Effector memory CD4-positive, alpha-beta T cell (primary cell): ENCODE measurements around the gene NFAT5.
"Not testable (repeated sequence)": the region's sequence is repeated elsewhere in the genome, so short reads cannot be mapped to it uniquely, and the experiment has no call there.

ENCODE experiments used
- DNase-seq, 3 donors: peaks; one replicate each; pipeline ENCODE4 v3.0.0-alpha.2; 2020
- H3K27ac ChIP-seq: 2 replicates; pipeline ENCODE4 v1.7.0; 2013; ENCODE audit warnings: mild to moderate bottlenecking, low read length, moderate library complexity; ENCODE audit not compliant: insufficient read depth, poor library complexity, severe bottlenecking
- H3K27me3 ChIP-seq: replicated peaks from 2 replicates; pipeline ENCODE4 v1.7.0; 2013; ENCODE audit warnings: mild to moderate bottlenecking, low read length; ENCODE audit not compliant: insufficient read depth, control insufficient read depth, poor library complexity, severe bottlenecking
- H3K36me3 ChIP-seq: 2 replicates; pipeline ENCODE4 v1.7.0; 2013; ENCODE audit warnings: mild to moderate bottlenecking, low read length, moderate library complexity; ENCODE audit not compliant: control insufficient read depth, insufficient read depth
- H3K4me1 ChIP-seq: 2 replicates; pipeline ENCODE4 v1.7.0; 2013; ENCODE audit warnings: low read length, mild to moderate bottlenecking; ENCODE audit not compliant: control insufficient read depth, insufficient read depth, poor library complexity, severe bottlenecking
- H3K4me3 ChIP-seq: 2 replicates; pipeline ENCODE4 v1.7.0; 2013; ENCODE audit warnings: low read length, low read depth, mild to moderate bottlenecking; ENCODE audit not compliant: insufficient read depth, poor library complexity, severe bottlenecking
- H3K9me3 ChIP-seq: 2 replicates; pipeline ENCODE4 v1.7.0; 2013; ENCODE audit warnings: mild to moderate bottlenecking, low read length, moderate library complexity; ENCODE audit not compliant: control insufficient read depth

The NFAT5 gene

DNA sequence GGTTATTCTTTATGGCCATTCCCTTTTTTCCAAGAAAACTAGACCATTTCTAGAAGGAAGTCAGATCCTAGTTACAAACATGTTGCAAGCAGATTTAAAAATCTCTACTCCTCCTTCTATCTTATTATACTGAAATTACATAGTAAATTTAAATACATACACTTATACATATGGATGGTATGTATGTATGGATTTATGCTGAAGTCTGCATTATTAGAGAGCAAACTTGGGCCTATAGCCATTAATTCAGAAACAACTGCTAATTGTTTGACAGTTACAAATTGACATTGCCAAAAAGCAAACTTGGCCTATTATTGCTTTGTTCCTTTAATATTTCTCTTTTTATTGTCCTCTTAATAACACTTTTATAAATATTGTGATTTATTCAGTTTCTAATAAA lies 67.1 kb downstream of the NFAT5 start:
- DNase-seq = no peak
- Histone ChIP-seq H3K4me1 (no peaks in the 10 kb centered on the region), H3K9me3 (no peaks in the 10 kb centered on the region), H3K4me3 (no peak overlapping the region), H3K27me3 (no peaks in the 10 kb centered on the region), H3K27ac (no peak overlapping the region), H3K36me3 (peaks cover 16% of the 10 kb centered on the region)

DNA sequence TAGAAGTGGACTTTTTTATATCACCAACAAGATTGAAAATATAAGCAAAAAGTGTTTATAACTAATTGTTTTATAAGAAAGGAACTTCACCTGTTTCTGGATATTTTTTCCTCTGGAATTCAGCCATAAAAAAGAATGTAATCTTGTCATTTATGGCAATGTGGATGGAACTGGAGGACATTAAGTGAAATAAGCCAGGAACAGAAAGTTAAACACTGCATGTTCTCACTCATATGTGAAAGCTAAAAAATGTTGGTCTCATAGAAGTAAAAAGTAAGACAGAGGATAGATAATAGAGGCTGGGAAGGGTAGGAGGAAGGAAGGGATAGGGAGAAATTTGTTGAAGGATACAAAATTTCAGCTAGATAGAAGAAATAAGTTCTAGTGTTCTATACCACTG lies 67.6 kb downstream of the NFAT5 start:
- no peak for DNase-seq
- no peak overlapping the region for H3K4me3 ChIP-seq
- no peaks in the 10 kb centered on the region for H3K27me3 ChIP-seq
- H3K4me1 ChIP-seq = no peaks in the 10 kb centered on the region
- H3K27ac ChIP-seq = no peak overlapping the region
- no peaks in the 10 kb centered on the region for H3K9me3 ChIP-seq
- peaks cover 16% of the 10 kb centered on the region for H3K36me3 ChIP-seq

DNA sequence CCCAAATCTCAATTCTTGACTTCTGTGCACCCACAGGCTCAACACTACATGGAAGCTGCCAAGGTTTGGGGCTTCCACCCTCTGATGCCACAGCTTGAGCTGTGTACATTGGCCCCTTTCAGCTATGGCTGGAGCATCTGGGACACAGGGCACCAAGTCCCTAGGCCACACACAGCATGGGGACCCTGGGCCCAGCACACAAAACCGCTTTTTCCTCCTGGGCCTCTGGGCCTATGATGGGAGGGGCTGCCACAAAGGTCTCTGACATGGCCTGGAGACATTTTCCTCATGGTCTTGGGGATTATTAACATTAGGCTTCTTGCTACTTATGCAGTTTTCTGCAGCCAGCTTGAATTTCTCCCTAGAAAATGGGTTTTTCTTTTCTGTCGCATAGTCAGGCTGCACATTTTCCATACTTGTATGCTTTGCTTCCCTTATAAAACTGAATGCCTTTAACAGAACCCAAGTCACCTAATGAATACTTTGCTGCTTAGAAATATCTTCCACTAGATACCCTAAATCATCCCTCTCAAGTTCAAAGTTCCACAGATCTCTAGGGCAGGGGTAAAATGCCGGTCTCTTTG lies 70.9 kb downstream of the NFAT5 start:
- not testable (repeated sequence) for H3K4me1 ChIP-seq, H3K9me3 ChIP-seq, H3K4me3 ChIP-seq, H3K27me3 ChIP-seq, H3K36me3 ChIP-seq, H3K27ac ChIP-seq, DNase-seq

DNA sequence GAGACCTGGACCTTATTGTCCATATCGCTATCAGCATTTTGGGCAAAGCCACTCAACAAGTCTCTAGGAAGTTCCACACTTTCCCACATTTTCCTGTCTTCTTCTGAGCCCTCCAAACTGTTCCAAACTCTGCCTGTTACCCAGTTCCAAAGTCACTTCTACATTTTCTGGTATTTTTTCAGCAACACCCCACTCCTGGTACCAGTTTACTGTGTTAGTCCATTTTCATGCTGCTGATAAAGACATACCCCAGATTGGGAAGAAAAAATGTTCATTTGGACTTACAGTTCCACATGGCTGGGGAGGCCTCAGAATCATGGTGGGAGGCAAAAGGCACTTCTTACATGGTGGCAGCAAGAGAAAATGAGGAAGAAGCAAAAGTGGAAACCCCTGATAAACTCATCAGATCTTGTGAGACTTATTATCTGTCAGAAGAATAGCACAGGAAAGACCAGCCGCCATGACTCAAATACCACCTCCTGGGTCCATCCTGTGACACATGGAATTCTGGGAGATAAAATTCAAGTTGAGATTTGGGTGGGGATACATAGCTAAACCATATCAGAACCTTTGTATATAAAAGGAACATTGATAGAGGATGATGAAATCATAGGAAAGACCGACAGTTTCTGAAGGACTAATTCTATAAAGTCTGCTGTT lies 71.6 kb downstream of the NFAT5 start:
- DNase-seq, H3K36me3 ChIP-seq, H3K4me3 ChIP-seq, H3K9me3 ChIP-seq, H3K27me3 ChIP-seq, H3K4me1 ChIP-seq, H3K27ac ChIP-seq: not testable (repeated sequence)

DNA sequence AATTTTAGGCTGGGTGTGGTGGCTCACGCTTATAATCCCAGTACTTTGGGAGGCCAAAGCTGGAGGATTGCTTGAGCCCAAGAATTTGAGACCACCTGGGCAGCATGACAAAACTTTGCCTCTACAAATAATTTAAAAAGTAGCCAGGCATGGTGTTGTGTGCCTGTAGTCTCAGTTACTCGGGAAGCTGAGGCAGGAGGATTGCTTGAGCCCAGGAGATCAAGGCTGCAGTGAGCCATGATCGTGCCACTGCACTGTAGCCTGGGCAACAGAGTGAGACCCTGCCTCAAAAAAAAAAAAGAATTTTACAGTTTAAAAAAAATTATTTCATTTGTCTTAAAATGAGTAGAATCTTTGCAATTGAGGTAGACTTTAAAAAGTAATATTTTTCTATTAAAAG lies 78.2 kb downstream of the NFAT5 start:
- not testable (repeated sequence) for H3K9me3 ChIP-seq, H3K4me3 ChIP-seq, DNase-seq, H3K27me3 ChIP-seq, H3K4me1 ChIP-seq, H3K27ac ChIP-seq
- H3K36me3 ChIP-seq = peaks cover 14% of the 10 kb centered on the region

DNA sequence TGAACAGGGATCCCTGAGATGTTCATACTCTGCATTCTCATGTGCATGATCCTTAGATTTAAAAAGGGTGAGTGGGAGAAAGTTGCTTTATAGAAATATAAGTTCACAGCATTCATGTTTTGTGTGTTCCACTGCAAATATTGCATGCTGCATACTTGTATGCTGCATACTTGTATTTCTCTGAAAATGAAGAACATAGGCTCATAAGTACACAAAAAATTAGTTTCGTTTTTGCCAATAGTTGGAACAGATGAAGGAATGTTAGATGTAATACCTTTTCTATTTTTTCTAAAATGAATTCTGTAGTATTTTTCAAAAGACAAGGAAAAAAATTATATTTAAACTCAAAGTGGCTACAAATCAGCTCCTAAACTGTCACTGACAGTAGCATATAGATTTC lies 79.0 kb downstream of the NFAT5 start:
- Histone ChIP-seq H3K27me3 (no peaks in the 10 kb centered on the region), H3K27ac (no peak overlapping the region), H3K4me1 (no peaks in the 10 kb centered on the region), H3K4me3 (no peak overlapping the region), H3K9me3 (no peaks in the 10 kb centered on the region), H3K36me3 (peaks cover 14% of the 10 kb centered on the region)
- no peak for DNase-seq

DNA sequence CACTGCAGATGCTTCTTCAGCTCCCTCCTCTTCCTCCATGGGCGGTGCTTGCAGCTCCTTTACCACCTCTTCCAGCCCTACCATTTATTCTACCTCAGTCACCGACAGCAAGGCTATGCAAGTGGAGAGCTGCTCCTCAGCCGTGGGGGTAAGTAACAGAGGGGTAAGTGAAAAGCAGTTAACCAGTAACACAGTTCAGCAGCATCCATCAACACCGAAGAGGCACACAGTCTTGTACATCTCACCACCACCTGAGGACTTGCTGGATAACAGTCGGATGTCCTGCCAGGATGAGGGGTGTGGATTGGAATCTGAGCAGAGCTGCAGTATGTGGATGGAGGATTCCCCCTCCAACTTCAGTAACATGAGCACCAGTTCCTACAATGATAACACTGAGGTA lies 81.3 kb downstream of the NFAT5 start:
- Histone ChIP-seq H3K36me3 (peaks cover 14% of the 10 kb centered on the region), H3K27ac (no peak overlapping the region), H3K4me3 (no peak overlapping the region), H3K27me3 (no peaks in the 10 kb centered on the region), H3K9me3 (no peaks in the 10 kb centered on the region), H3K4me1 (no peaks in the 10 kb centered on the region)
- no peak for DNase-seq

DNA sequence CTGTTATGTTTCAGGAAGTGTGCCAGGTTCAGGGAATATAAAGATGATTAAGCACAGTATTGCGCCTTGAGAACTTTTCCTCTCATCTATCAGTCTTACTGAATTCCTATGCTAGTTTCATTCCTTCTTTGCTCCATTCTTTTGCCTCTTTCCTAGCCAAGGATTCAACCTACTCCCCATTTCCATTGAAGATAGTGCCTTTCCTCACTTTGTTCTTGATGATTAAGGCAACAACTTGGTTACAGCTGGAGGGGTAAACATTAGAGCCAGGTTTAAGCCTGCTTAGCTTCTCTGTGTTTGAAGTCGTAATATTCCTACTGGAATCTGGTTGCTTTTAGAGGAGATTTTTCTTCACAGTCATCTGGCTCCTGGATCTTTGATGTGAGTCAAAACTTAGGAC lies 85.5 kb downstream of the NFAT5 start:
- no peaks in the 10 kb centered on the region for H3K4me1 ChIP-seq
- peaks cover 39% of the 10 kb centered on the region for H3K36me3 ChIP-seq
- H3K27me3 ChIP-seq = no peaks in the 10 kb centered on the region
- H3K9me3 ChIP-seq = no peaks in the 10 kb centered on the region
- DNase-seq = no peak
- no peak overlapping the region for H3K27ac ChIP-seq
- H3K4me3 ChIP-seq = no peak overlapping the region

DNA sequence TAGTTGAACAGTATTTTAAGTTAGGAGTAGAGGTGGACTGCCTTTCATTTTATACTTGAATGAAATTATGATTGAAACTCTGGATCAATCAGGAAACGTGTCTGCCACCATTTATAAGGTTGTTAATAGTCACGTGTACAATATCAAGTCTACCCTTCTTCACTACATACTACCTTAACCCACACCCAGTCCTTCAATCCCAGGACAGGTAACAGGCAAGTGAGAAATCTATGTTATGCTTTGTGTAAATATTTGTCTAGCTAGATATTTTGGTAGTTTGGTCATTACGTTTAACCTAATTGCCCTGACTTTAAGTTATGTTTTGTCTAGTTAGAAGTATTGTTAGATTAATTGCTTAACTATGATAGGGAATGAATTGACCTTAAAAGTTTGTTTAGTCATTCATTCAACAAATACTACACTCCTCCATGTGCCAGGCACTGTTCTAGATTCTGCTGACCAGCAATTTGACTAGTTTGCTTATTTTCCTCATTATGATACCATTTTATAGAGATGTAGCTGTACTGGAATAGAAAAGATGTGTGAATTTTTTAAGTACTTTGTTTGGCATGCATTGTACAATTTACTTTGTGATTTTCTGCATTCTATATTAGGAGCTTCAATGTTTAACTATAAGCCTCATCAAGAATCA lies 88.6 kb downstream of the NFAT5 start:
- H3K4me3 ChIP-seq = no peak overlapping the region
- no peak overlapping the region for H3K27ac ChIP-seq
- H3K36me3 ChIP-seq = peaks cover 28% of the 10 kb centered on the region
- no peaks in the 10 kb centered on the region for H3K9me3 ChIP-seq
- no peak for DNase-seq
- H3K4me1 ChIP-seq = no peaks in the 10 kb centered on the region
- no peaks in the 10 kb centered on the region for H3K27me3 ChIP-seq

DNA sequence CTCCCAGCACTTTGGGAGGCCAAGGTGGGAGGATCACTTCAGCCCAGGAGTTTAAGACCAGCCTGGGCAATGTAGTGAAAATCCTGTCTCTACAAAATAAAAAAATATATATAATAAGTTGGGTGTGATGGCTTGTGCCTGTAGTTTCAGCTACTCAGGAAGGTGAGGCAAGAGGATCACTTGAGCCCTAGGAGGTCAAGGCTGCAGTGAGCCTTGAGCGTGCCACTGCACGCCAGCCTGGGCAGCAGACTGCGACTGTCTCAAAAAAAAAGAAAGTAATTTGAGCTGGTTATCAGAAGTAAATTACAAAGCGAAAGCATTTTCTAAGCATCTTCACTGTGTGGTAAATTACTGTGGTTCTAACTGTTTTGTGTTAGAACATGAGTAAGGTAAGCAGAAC lies 94.4 kb downstream of the NFAT5 start:
- H3K27me3 ChIP-seq = no peaks in the 10 kb centered on the region
- peaks cover 16% of the 10 kb centered on the region for H3K36me3 ChIP-seq
- H3K27ac ChIP-seq = no peak overlapping the region
- H3K4me3 ChIP-seq = no peak overlapping the region
- DNase-seq = no peak
- no peaks in the 10 kb centered on the region for H3K9me3 ChIP-seq
- no peaks in the 10 kb centered on the region for H3K4me1 ChIP-seq
